Measurements from ENCODE around the gene BIRC7. TPM values are rescaled to one million over a fixed set of nuclear protein-coding genes. Genes with fewer than 3 reads are reported as not detected.

BIRC7 gene
- total RNA-seq, 1 donor from 2014 or later, result not detected

GRCh38 chr20:63236116-63236837, 572 bp downstream of the BIRC7 start:
- no peak for DNase-seq (ENCODE audit: low spot score)
- Mint-ChIP-seq H3K4me3 (ENCODE audit: low read depth) (no peak overlapping the region), H3K27ac (no peak overlapping the region), H3K27me3 (ENCODE audit: low read depth) (peaks cover 12% of the 10 kb centered on the region), H3K36me3 (ENCODE audit: low read depth) (no peaks in the 10 kb centered on the region), H3K4me1 (ENCODE audit: low read depth) (peaks cover 1% of the 10 kb centered on the region), H3K9me3 (no peaks in the 10 kb centered on the region)
- intact Hi-C loops (cut with micrococcal nuclease), result no loop called here

GRCh38 chr20:63238031-63238430, 2.3 kb downstream of the BIRC7 start:
- Mint-ChIP-seq H3K4me1 (ENCODE audit: low read depth) (peaks cover 1% of the 10 kb centered on the region), H3K36me3 (ENCODE audit: low read depth) (no peaks in the 10 kb centered on the region), H3K4me3 (ENCODE audit: low read depth) (no peak overlapping the region), H3K27ac (no peak overlapping the region), H3K9me3 (no peaks in the 10 kb centered on the region), H3K27me3 (ENCODE audit: low read depth) (no peaks in the 10 kb centered on the region)
- DNase-seq (ENCODE audit: low spot score), result no peak
- intact Hi-C loops (cut with micrococcal nuclease), result no loop called here

- Mint-ChIP-seq H3K9me3 (no peaks in the 10 kb centered on the region), H3K4me3 (ENCODE audit: low read depth) (no peak overlapping the region), H3K36me3 (ENCODE audit: low read depth) (no peaks in the 10 kb centered on the region), H3K27me3 (ENCODE audit: low read depth) (no peaks in the 10 kb centered on the region), H3K27ac (no peak overlapping the region), H3K4me1 (ENCODE audit: low read depth) (peaks cover 1% of the 10 kb centered on the region)
- intact Hi-C loops (cut with micrococcal nuclease), result no loop called here
- DNase-seq (ENCODE audit: low spot score), result no peak
Observed at GRCh38 chr20:63238514-63239125, 2.9 kb downstream of the BIRC7 start.

GRCh38 chr20:63239431-63239830, 3.7 kb downstream of the BIRC7 start:
- H3K27me3 Mint-ChIP-seq (ENCODE audit: low read depth), result no peaks in the 10 kb centered on the region
- no peaks in the 10 kb centered on the region for H3K9me3 Mint-ChIP-seq

GRCh38 chr20:63240004-63240403, 4.3 kb downstream of the BIRC7 start:
- Mint-ChIP-seq H3K9me3 (no peaks in the 10 kb centered on the region), H3K27ac (no peak overlapping the region), H3K4me1 (ENCODE audit: low read depth) (no peaks in the 10 kb centered on the region), H3K4me3 (ENCODE audit: low read depth) (no peak overlapping the region), H3K27me3 (ENCODE audit: low read depth) (no peaks in the 10 kb centered on the region), H3K36me3 (ENCODE audit: low read depth) (no peaks in the 10 kb centered on the region)
- DNase-seq (ENCODE audit: low spot score), result no peak
- intact Hi-C loops (cut with micrococcal nuclease), result no loop called here

More at GRCh38 chr20:63239431-63239830, 3.7 kb downstream of the BIRC7 start:
- Mint-ChIP-seq H3K4me1 (ENCODE audit: low read depth) (peaks cover 1% of the 10 kb centered on the region), H3K27ac (no peak overlapping the region), H3K4me3 (ENCODE audit: low read depth) (no peak overlapping the region), H3K36me3 (ENCODE audit: low read depth) (no peaks in the 10 kb centered on the region)
- DNase-seq (ENCODE audit: low spot score), result no peak
- intact Hi-C loops (cut with micrococcal nuclease), result no loop called here

- intact Hi-C loops (cut with micrococcal nuclease), result no loop called here
- DNase-seq (ENCODE audit: low spot score), result no peak
- Mint-ChIP-seq H3K4me1 (ENCODE audit: low read depth) (no peaks in the 10 kb centered on the region), H3K4me3 (ENCODE audit: low read depth) (no peak overlapping the region), H3K27ac (no peak overlapping the region), H3K9me3 (no peaks in the 10 kb centered on the region), H3K27me3 (ENCODE audit: low read depth) (peaks cover 2% of the 10 kb centered on the region), H3K36me3 (ENCODE audit: low read depth) (no peaks in the 10 kb centered on the region)
Observed at GRCh38 chr20:63241272-63241671, 5.6 kb downstream of the BIRC7 start.

GRCh38 chr20:63242736-63243135, 7.0 kb downstream of the BIRC7 start:
- intact Hi-C loops (cut with micrococcal nuclease), result no loop called here
- Mint-ChIP-seq H3K4me1 (ENCODE audit: low read depth) (no peaks in the 10 kb centered on the region), H3K36me3 (ENCODE audit: low read depth) (no peaks in the 10 kb centered on the region), H3K27ac (no peak overlapping the region), H3K4me3 (ENCODE audit: low read depth) (no peak overlapping the region), H3K9me3 (no peaks in the 10 kb centered on the region), H3K27me3 (ENCODE audit: low read depth) (peaks cover 2% of the 10 kb centered on the region)
- DNase-seq (ENCODE audit: low spot score), result no peak

- H3K27ac Mint-ChIP-seq, result no peak overlapping the region
- H3K36me3 Mint-ChIP-seq (ENCODE audit: low read depth), result no peaks in the 10 kb centered on the region
- intact Hi-C loops (cut with micrococcal nuclease), result no loop called here
- no peak overlapping the region for H3K4me3 Mint-ChIP-seq (ENCODE audit: low read depth)
- no peak for DNase-seq (ENCODE audit: low spot score)
- peaks cover 7% of the 10 kb centered on the region for H3K27me3 Mint-ChIP-seq (ENCODE audit: low read depth)
- no peaks in the 10 kb centered on the region for H3K4me1 Mint-ChIP-seq (ENCODE audit: low read depth)
- H3K9me3 Mint-ChIP-seq, result no peaks in the 10 kb centered on the region
Observed at GRCh38 chr20:63243604-63244247, 8.0 kb downstream of the BIRC7 start.

GRCh38 chr20:63244468-63244867, 8.8 kb downstream of the BIRC7 start:
- peaks cover 7% of the 10 kb centered on the region for H3K27me3 Mint-ChIP-seq (ENCODE audit: low read depth)
- DNase-seq (ENCODE audit: low spot score), result no peak
- H3K9me3 Mint-ChIP-seq, result no peaks in the 10 kb centered on the region
- H3K4me3 Mint-ChIP-seq (ENCODE audit: low read depth), result no peak overlapping the region
- no peaks in the 10 kb centered on the region for H3K4me1 Mint-ChIP-seq (ENCODE audit: low read depth)
- H3K27ac Mint-ChIP-seq, result no peak overlapping the region
- intact Hi-C loops (cut with micrococcal nuclease), result no loop called here
- no peaks in the 10 kb centered on the region for H3K36me3 Mint-ChIP-seq (ENCODE audit: low read depth)

GRCh38 chr20:63246490-63247288, 11.0 kb downstream of the BIRC7 start:
- Mint-ChIP-seq H3K4me3 (ENCODE audit: low read depth) (no peak overlapping the region), H3K4me1 (ENCODE audit: low read depth) (no peaks in the 10 kb centered on the region), H3K36me3 (ENCODE audit: low read depth) (no peaks in the 10 kb centered on the region), H3K9me3 (no peaks in the 10 kb centered on the region), H3K27ac (no peak overlapping the region), H3K27me3 (ENCODE audit: low read depth) (peaks cover 11% of the 10 kb centered on the region)
- intact Hi-C loops (cut with micrococcal nuclease), result no loop called here
- no peak for DNase-seq (ENCODE audit: low spot score)

GRCh38 chr20:63247671-63248228, 12.0 kb downstream of the BIRC7 start:
- no peaks in the 10 kb centered on the region for H3K4me1 Mint-ChIP-seq (ENCODE audit: low read depth)
- H3K9me3 Mint-ChIP-seq, result no peaks in the 10 kb centered on the region
- no peaks in the 10 kb centered on the region for H3K36me3 Mint-ChIP-seq (ENCODE audit: low read depth)
- no peak overlapping the region for H3K4me3 Mint-ChIP-seq (ENCODE audit: low read depth)
- no peak overlapping the region for H3K27ac Mint-ChIP-seq
- no peak for DNase-seq (ENCODE audit: low spot score)
- peaks cover 18% of the 10 kb centered on the region for H3K27me3 Mint-ChIP-seq (ENCODE audit: low read depth)
- intact Hi-C loops (cut with micrococcal nuclease), result no loop called here

- H3K4me3 Mint-ChIP-seq (ENCODE audit: low read depth), result no peak overlapping the region
- no peaks in the 10 kb centered on the region for H3K4me1 Mint-ChIP-seq (ENCODE audit: low read depth)
- intact Hi-C loops (cut with micrococcal nuclease), result no loop called here
- peaks cover 25% of the 10 kb centered on the region for H3K27me3 Mint-ChIP-seq (ENCODE audit: low read depth)
- no peak for DNase-seq (ENCODE audit: low spot score)
- no peaks in the 10 kb centered on the region for H3K9me3 Mint-ChIP-seq
- no peaks in the 10 kb centered on the region for H3K36me3 Mint-ChIP-seq (ENCODE audit: low read depth)
- H3K27ac Mint-ChIP-seq, result no peak overlapping the region
Observed at GRCh38 chr20:63248835-63249591, 13.3 kb downstream of the BIRC7 start.
